ENCODE measurements around the gene CD8B. TPM values are rescaled to one million over a fixed set of nuclear protein-coding genes. Genes with fewer than 3 reads are reported as not detected.

The CD8B gene
- total RNA-seq, 1 experiment from 2014 or later: not detected

GRCh38 chr2:86831537-86831936, 30.1 kb downstream of the CD8B start:
- no peaks in the 10 kb centered on the region for H4K20me1 ChIP-seq (ENCODE audit: insufficient read depth, low read depth, low read length)
- peak; percentile 33 for DNase-seq
- no peak overlapping the region for H3K4me2 ChIP-seq (ENCODE audit: low read depth, low read length, poor library complexity, severe bottlenecking)
- no peaks in the 10 kb centered on the region for H3K27me3 ChIP-seq (ENCODE audit: low read length)
- no peaks in the 10 kb centered on the region for H3K4me1 ChIP-seq (ENCODE audit: low read length)
- H3K4me3 ChIP-seq (ENCODE audit: low read length): no peak overlapping the region
- no peaks in the 10 kb centered on the region for H3K9me2 ChIP-seq (replicated peaks; ENCODE audit: insufficient read depth, low read length)
- H3K9ac ChIP-seq (ENCODE audit: low read length): no peak overlapping the region
- H3K9me3 ChIP-seq (ENCODE audit: low read length): no peaks in the 10 kb centered on the region
- H3K27ac ChIP-seq (ENCODE audit: low read length): no peak overlapping the region
- H3K79me2 ChIP-seq (ENCODE audit: low read length): no peaks in the 10 kb centered on the region
- H2AFZ ChIP-seq (ENCODE audit: low read length): no peak overlapping the region
- no peaks in the 10 kb centered on the region for H3K36me3 ChIP-seq (ENCODE audit: insufficient read depth, low read length)

DNA sequence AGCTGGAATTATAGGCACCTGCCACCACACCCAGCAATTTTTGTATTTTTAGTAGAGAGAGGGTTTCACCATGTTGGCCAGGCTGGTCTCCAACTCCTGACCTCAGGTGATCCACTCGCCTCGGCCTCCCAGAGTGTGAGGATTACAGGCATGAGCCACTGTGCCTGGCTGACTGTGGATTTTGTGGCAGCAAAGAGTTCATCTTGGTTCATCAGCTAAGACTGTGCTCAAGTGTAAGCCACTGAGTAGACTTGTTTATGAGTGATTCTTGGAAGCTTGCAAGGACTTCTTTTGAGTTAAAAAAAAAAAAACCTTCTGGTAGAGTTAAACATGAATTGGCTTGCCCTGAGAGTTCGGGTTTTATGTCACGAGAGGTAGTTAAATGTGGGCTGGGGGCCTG, 34.7 kb downstream of the CD8B start:
- no peak overlapping the region for H3K27ac ChIP-seq (ENCODE audit: low read length)

GRCh38 chr2:86825693-86826381, 35.8 kb downstream of the CD8B start:
- H4K20me1 ChIP-seq (ENCODE audit: insufficient read depth, low read depth, low read length): no peaks in the 10 kb centered on the region
- no peaks in the 10 kb centered on the region for H3K9me2 ChIP-seq (replicated peaks; ENCODE audit: insufficient read depth, low read length)
- no peaks in the 10 kb centered on the region for H3K9me3 ChIP-seq (ENCODE audit: low read length)
- H3K4me3 ChIP-seq (ENCODE audit: low read length): no peak overlapping the region
- H3K27ac ChIP-seq (ENCODE audit: low read length): no peak overlapping the region
- H3K4me1 ChIP-seq (ENCODE audit: low read length): no peaks in the 10 kb centered on the region
- no peaks in the 10 kb centered on the region for H3K36me3 ChIP-seq (ENCODE audit: insufficient read depth, low read length)
- H3K27me3 ChIP-seq (ENCODE audit: low read length): no peaks in the 10 kb centered on the region
- DNase-seq: peak; percentile 21
- no peak overlapping the region for H3K9ac ChIP-seq (ENCODE audit: low read length)
- no peak overlapping the region for H2AFZ ChIP-seq (ENCODE audit: low read length)
- H3K79me2 ChIP-seq (ENCODE audit: low read length): no peaks in the 10 kb centered on the region
- no peak overlapping the region for H3K4me2 ChIP-seq (ENCODE audit: low read depth, low read length, poor library complexity, severe bottlenecking)

More for the DNA sequence above, 34.7 kb downstream of the CD8B start:
- Histone ChIP-seq H3K9me2 (replicated peaks; ENCODE audit: insufficient read depth, low read length) (no peaks in the 10 kb centered on the region), H3K4me2 (ENCODE audit: low read depth, low read length, poor library complexity, severe bottlenecking) (no peak overlapping the region), H3K9ac (ENCODE audit: low read length) (no peak overlapping the region), H3K4me3 (ENCODE audit: low read length) (no peak overlapping the region), H3K27me3 (ENCODE audit: low read length) (no peaks in the 10 kb centered on the region), H3K9me3 (ENCODE audit: low read length) (no peaks in the 10 kb centered on the region), H3K36me3 (ENCODE audit: insufficient read depth, low read length) (no peaks in the 10 kb centered on the region), H4K20me1 (ENCODE audit: insufficient read depth, low read depth, low read length) (no peaks in the 10 kb centered on the region), H2AFZ (ENCODE audit: low read length) (no peak overlapping the region), H3K79me2 (ENCODE audit: low read length) (no peaks in the 10 kb centered on the region), H3K4me1 (ENCODE audit: low read length) (no peaks in the 10 kb centered on the region)
- DNase-seq: peak; percentile 35

GRCh38 chr2:86825036-86825692, 36.5 kb downstream of the CD8B start:
- Histone ChIP-seq H3K27ac (ENCODE audit: low read length) (no peak overlapping the region), H3K9ac (ENCODE audit: low read length) (no peak overlapping the region), H3K79me2 (ENCODE audit: low read length) (no peaks in the 10 kb centered on the region), H3K9me3 (ENCODE audit: low read length) (no peaks in the 10 kb centered on the region), H3K4me1 (ENCODE audit: low read length) (no peaks in the 10 kb centered on the region), H3K36me3 (ENCODE audit: insufficient read depth, low read length) (no peaks in the 10 kb centered on the region), H3K4me3 (ENCODE audit: low read length) (no peak overlapping the region), H3K4me2 (ENCODE audit: low read depth, low read length, poor library complexity, severe bottlenecking) (no peak overlapping the region), H2AFZ (ENCODE audit: low read length) (no peak overlapping the region), H3K27me3 (ENCODE audit: low read length) (no peaks in the 10 kb centered on the region), H3K9me2 (replicated peaks; ENCODE audit: insufficient read depth, low read length) (no peaks in the 10 kb centered on the region), H4K20me1 (ENCODE audit: insufficient read depth, low read depth, low read length) (no peaks in the 10 kb centered on the region)
- peak; percentile 10 for DNase-seq

DNA sequence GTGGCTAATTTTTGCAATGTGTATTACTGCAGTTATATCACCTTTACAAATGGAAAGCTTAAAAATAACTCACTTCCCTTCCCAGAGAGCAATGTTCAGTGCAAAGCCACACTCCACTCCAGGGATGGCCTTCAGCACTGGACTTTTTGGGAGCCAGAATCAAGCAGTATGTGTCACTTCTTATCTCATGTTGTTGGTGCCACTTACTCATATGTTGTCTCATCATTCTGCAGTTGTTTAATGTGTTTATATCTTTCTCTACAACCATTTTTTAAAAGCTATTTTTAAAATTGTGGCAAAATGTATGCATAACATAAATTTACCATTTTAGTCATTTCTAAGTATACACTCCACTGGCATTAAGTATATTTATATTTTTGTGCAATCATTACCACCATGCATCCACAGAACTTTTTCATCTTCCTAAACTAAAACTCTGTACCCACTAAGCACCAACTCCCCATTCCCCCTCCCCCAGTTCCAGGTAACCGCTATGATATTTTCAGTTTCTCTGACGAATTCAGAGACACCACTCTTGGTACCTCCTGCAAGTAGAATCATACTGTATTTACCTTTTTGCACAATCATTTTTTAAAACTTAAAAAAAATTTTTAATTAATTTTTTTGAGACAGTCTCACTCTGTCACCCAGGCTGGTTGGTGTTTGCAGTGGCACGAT, 38.9 kb downstream of the CD8B start:
- Histone ChIP-seq H3K9me2 (replicated peaks; ENCODE audit: insufficient read depth, low read length) (no peaks in the 10 kb centered on the region), H3K27ac (ENCODE audit: low read length) (no peak overlapping the region), H2AFZ (ENCODE audit: low read length) (no peak overlapping the region), H3K9ac (ENCODE audit: low read length) (no peak overlapping the region), H3K4me1 (ENCODE audit: low read length) (no peaks in the 10 kb centered on the region), H3K9me3 (ENCODE audit: low read length) (no peaks in the 10 kb centered on the region), H3K36me3 (ENCODE audit: insufficient read depth, low read length) (no peaks in the 10 kb centered on the region), H3K79me2 (ENCODE audit: low read length) (no peaks in the 10 kb centered on the region), H3K4me2 (ENCODE audit: low read depth, low read length, poor library complexity, severe bottlenecking) (no peak overlapping the region), H3K27me3 (ENCODE audit: low read length) (no peaks in the 10 kb centered on the region), H3K4me3 (ENCODE audit: low read length) (no peak overlapping the region), H4K20me1 (ENCODE audit: insufficient read depth, low read depth, low read length) (no peaks in the 10 kb centered on the region)
- DNase-seq: no peak

DNA sequence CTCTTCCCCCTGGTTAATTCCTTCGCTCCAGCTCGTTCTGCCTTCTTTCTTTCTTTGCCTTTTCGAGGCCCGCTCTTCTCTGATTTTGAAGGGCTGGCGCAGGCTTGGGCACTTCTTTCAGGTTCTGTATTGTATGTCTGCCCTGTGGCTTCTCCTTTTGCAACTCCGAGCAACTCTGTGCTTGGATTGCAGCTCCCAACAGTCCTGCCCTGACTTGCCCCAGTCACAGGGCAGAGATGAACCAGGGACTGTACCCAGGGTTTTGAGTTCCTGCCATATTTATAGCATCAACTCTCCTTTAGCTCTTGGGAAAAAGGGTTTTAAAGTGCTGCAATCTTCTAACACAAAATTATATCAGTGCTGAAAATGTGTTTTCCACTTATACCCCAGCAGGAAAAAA, 39.8 kb downstream of the CD8B start:
- no peaks in the 10 kb centered on the region for H3K4me1 ChIP-seq (ENCODE audit: low read length)

DNA sequence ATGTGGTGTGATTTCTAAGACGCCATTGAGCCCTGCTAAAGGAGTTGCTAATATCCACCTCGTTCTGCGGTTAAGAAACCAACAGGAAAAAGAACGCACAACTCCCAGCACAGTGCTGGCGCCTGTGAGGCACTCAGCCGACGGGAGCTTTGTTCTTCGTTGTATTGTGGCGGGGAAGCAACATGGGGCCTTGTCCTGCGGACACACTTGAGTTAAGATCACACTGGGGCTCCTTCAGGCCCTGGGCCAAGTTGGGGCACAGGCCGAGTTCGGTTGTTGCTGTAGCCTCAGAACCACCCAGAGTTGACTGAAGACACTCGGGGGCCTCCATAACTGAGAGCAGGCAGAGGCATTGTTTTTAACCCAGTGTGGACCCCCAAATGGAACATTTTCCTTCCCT, 40.4 kb downstream of the CD8B start:
- Histone ChIP-seq H3K9me3 (ENCODE audit: low read length) (no peaks in the 10 kb centered on the region), H2AFZ (ENCODE audit: low read length) (no peak overlapping the region), H3K9me2 (replicated peaks; ENCODE audit: insufficient read depth, low read length) (no peaks in the 10 kb centered on the region), H3K4me2 (ENCODE audit: low read depth, low read length, poor library complexity, severe bottlenecking) (no peak overlapping the region), H3K9ac (ENCODE audit: low read length) (no peak overlapping the region), H3K4me3 (ENCODE audit: low read length) (no peak overlapping the region), H3K4me1 (ENCODE audit: low read length) (no peaks in the 10 kb centered on the region), H3K27me3 (ENCODE audit: low read length) (no peaks in the 10 kb centered on the region), H3K36me3 (ENCODE audit: insufficient read depth, low read length) (no peaks in the 10 kb centered on the region), H3K27ac (ENCODE audit: low read length) (no peak overlapping the region), H4K20me1 (ENCODE audit: insufficient read depth, low read depth, low read length) (no peaks in the 10 kb centered on the region), H3K79me2 (ENCODE audit: low read length) (no peaks in the 10 kb centered on the region)
- DNase-seq: no peak

More for the DNA sequence above, 39.8 kb downstream of the CD8B start:
- Histone ChIP-seq H3K4me3 (ENCODE audit: low read length) (no peak overlapping the region), H3K9me2 (replicated peaks; ENCODE audit: insufficient read depth, low read length) (no peaks in the 10 kb centered on the region), H3K36me3 (ENCODE audit: insufficient read depth, low read length) (no peaks in the 10 kb centered on the region), H3K4me2 (ENCODE audit: low read depth, low read length, poor library complexity, severe bottlenecking) (no peak overlapping the region), H3K9ac (ENCODE audit: low read length) (no peak overlapping the region), H3K79me2 (ENCODE audit: low read length) (no peaks in the 10 kb centered on the region), H3K27me3 (ENCODE audit: low read length) (no peaks in the 10 kb centered on the region), H3K9me3 (ENCODE audit: low read length) (no peaks in the 10 kb centered on the region), H2AFZ (ENCODE audit: low read length) (no peak overlapping the region), H4K20me1 (ENCODE audit: insufficient read depth, low read depth, low read length) (no peaks in the 10 kb centered on the region), H3K27ac (ENCODE audit: low read length) (no peak overlapping the region)
- no peak for DNase-seq

DNA sequence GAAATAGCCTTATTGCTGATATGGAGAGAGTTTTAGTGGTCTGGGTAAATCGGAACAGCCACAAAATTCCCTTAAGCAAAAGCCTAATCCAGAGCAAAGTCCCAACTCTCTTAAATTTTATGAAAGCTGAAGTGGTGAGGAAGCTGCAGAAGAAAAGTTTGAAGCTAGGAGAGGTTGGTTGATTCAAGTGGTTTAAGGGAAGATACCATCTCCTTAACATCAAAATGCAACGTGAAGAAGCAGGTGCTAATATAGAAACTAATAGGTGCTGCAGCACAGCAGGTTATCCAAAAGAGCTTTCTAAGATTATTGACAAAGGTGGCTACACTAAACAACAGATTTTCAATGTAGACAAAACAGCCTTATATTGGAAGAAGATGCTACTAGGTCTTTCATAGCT, 42.7 kb downstream of the CD8B start:
- Histone ChIP-seq H3K4me1 (ENCODE audit: low read length) (no peaks in the 10 kb centered on the region), H2AFZ (ENCODE audit: low read length) (no peak overlapping the region), H4K20me1 (ENCODE audit: insufficient read depth, low read depth, low read length) (no peaks in the 10 kb centered on the region), H3K36me3 (ENCODE audit: insufficient read depth, low read length) (no peaks in the 10 kb centered on the region), H3K27ac (ENCODE audit: low read length) (no peak overlapping the region), H3K9me3 (ENCODE audit: low read length) (no peaks in the 10 kb centered on the region), H3K27me3 (ENCODE audit: low read length) (no peaks in the 10 kb centered on the region), H3K4me2 (ENCODE audit: low read depth, low read length, poor library complexity, severe bottlenecking) (no peak overlapping the region), H3K9ac (ENCODE audit: low read length) (no peak overlapping the region), H3K4me3 (ENCODE audit: low read length) (no peak overlapping the region), H3K79me2 (ENCODE audit: low read length) (no peaks in the 10 kb centered on the region), H3K9me2 (replicated peaks; ENCODE audit: insufficient read depth, low read length) (no peaks in the 10 kb centered on the region)
- DNase-seq: no peak

Data from Karpas-422 (cell line).